Aorta (tissue), 5 donors: Measurements from ENCODE around the gene NT5C. TPM values are rescaled to one million over a fixed set of nuclear protein-coding genes. Genes with fewer than 3 reads are reported as not detected.
A peak's percentile ranks its signal among the peaks of the same experiment; 100 is the strongest.
"Not testable (repeated sequence)": the region's sequence is repeated elsewhere in the genome, so short reads cannot be mapped to it uniquely, and the experiment has no call there.

Experiments
- ATAC-seq: fragments of 200-7000 bp; cut with Tn5 transposase; one replicate; pipeline ENCODE4 v1.9.1; 2022; ENCODE audit warnings: moderate library complexity; ENCODE audit not compliant: low FRiP score
- DNase-seq, 2 donors: peaks; one replicate each; pipeline ENCODE4 v3.0.0-alpha.2; 2020
- H3K27ac ChIP-seq, 2 donors: one replicate each; pipeline ENCODE4 v1.5.1; 2013; ENCODE audit warnings: low read length in 2 of 2, mild to moderate bottlenecking in 2 of 2, moderate library complexity in 2 of 2, control low read depth in 1 of 2, inconsistent platforms in 1 of 2, low read depth in 1 of 2
- H3K27me3 ChIP-seq, 2 donors: one replicate each; pipeline ENCODE4 v1.6.1; 2013; ENCODE audit warnings: control low read depth in 1 of 2, low read length in 1 of 2, mild to moderate bottlenecking in 1 of 2, moderate library complexity in 1 of 2; ENCODE audit not compliant: insufficient read depth in 2 of 2, control insufficient read depth in 1 of 2
- H3K36me3 ChIP-seq, 2 donors: one replicate each; pipeline ENCODE4 v1.6.1; 2013; ENCODE audit warnings: control low read depth in 1 of 2, low read length in 1 of 2, mild to moderate bottlenecking in 1 of 2; ENCODE audit not compliant: insufficient read depth in 2 of 2, control insufficient read depth in 1 of 2
- H3K4me1 ChIP-seq, 2 donors: one replicate each; pipeline ENCODE4 v1.6.1; 2013; ENCODE audit warnings: low read length in 2 of 2, control low read depth in 1 of 2, mild to moderate bottlenecking in 1 of 2, moderate library complexity in 1 of 2; ENCODE audit not compliant: insufficient read depth in 2 of 2, control insufficient read depth in 1 of 2
- H3K4me3 ChIP-seq, 2 donors: one replicate each; pipeline ENCODE4 v1.5.1; 2013; ENCODE audit warnings: low read length in 2 of 2, control low read depth in 1 of 2, mild to moderate bottlenecking in 1 of 2
- H3K9me3 ChIP-seq: one replicate; pipeline ENCODE4 v1.6.1; 2013; ENCODE audit warnings: mild to moderate bottlenecking, low read length; ENCODE audit not compliant: control insufficient read depth
- WGBS, 2 donors: extraction: QIAGEN DNeasy Blood & Tissue Kit; methylation state at CpG; one replicate each; pipeline ENCODE4 v1.1.7; 2013; 5-methylcytosine and 5-hydroxymethylcytosine counted together
- intact Hi-C, 2 donors: fragments of 100-400 bp; cut with DNase I; formaldehyde crosslinking; loops; one replicate each; pipeline versions ENCODE4 v1.14.2 to v1.15.0; 2022
- polyA plus RNA-seq, 2 donors: library from polyadenylated mRNA; stranded (reverse); fragments of 200-250 nt; gene quantifications; one replicate each; pipeline ENCODE4 v1.2.3, GENCODE V29; 2013
- total RNA-seq, 2 donors: library from RNA; stranded (reverse); fragmentation: NEBNext Ultra II Directional; extraction: Animal tissue kit (Norgen Biotek cat#: 25700); gene quantifications; one replicate each; pipeline ENCODE4 v1.2.1, GENCODE V29; 2021
- donor health status: healthy with polysubstance abuse.
- donor health status: Bipolar disorder and iron deficiency.
- donor health status: DM: no; HTN: no; CAD: no.
- donor health status: DM: no; HTN: no; CAD: no.
- donor health status: DM: yes; HTN: yes; CAD: no.

NT5C gene
- total and polyA plus RNA-seq, 4 donors, result 24.7 to 93.0 (median 29.1) TPM

- intact Hi-C loops, result no loop called here
- ATAC-seq (no peak), DNase-seq (no peak)
- 91 to 92% methylated on average over 6 of the region's 6 CpGs for WGBS, 2 donors
- H3K27me3 ChIP-seq, result peaks cover 0 to 2% of the 10 kb centered on the region in 2 donors
- no peak overlapping the region for H3K4me3 ChIP-seq
- no peak overlapping the region for H3K27ac ChIP-seq
- no peaks in the 10 kb centered on the region for H3K9me3 ChIP-seq
- no peaks in the 10 kb centered on the region for H3K4me1 ChIP-seq
- H3K36me3 ChIP-seq, result no peaks in the 10 kb centered on the region
Measured at GRCh38 chr17:75152523-75152921, 21.0 kb upstream of the NT5C start.

DNA sequence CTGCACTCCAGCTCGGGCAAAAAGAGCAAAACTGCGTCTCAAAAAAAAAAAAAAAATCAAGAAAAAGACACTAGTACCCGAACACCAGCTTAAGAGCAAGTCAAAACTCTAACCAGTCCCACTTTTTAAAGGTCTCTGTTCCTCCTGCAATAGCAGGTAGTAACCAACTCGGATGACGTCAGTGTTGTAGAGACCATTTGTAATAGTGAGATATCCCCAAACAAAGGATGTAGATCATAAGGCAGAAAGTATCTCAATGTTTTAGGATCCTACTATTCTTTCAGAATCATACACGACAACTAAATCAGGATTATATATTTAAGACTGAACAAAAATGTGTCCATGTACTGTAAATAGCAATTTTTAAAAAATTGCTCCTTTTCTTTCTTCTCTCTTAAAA lies 20.4 kb upstream of the NT5C start:
- intact Hi-C loops, result no loop called here
- 86 to 90% methylated on average over 6 of the region's 6 CpGs for WGBS, 2 donors

DNA sequence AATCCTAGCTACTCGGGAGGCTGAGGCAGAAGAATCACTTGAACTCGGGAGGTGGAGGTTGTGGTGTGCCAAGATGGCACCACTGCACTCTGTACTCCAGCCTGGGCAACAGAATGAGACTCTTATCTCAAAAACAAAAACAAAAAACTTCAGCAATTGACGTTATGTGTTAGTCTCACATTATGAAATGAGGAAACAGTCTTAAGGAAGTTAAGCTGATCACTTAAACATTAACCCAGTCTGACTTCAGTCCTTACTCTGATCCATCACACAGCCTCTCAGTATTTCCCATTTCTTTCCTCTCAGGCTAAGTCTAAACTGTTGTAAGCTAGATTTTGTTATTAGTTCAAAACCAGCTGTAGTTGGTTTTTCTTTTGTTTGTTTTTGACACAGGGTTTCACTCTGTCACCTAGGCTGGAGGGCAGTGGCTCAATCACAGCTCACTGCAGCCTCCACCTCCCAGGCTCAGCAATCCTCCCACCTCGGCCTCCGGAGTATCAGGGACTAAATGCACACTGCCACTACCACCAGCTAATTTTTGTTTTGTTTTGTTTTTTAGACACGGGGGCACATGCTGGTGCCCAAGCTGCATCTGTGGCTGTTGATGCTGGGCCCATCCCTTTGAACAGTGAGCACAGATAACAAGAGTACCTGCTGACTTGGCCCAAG lies 16.5 kb upstream of the NT5C start:
- peak in 1 of 2 donors; percentile 27 for DNase-seq
- Histone ChIP-seq H3K9me3 (no peaks in the 10 kb centered on the region), H3K4me1 (no peaks in the 10 kb centered on the region), H3K27me3 (no peaks in the 10 kb centered on the region), H3K27ac (no peak overlapping the region), H3K4me3 (no peak overlapping the region), H3K36me3 (no peaks in the 10 kb centered on the region)
- no peak for ATAC-seq
- 63% methylated on average over 6 of the region's 6 CpGs for WGBS, 2 donors
- intact Hi-C loops, result no loop called here

More for the DNA sequence above, 20.4 kb upstream of the NT5C start:
- DNase-seq (no peak), ATAC-seq (no peak)
- Histone ChIP-seq H3K9me3 (no peaks in the 10 kb centered on the region), H3K36me3 (no peaks in the 10 kb centered on the region), H3K4me3 (no peak overlapping the region), H3K27ac (no peak overlapping the region), H3K4me1 (no peaks in the 10 kb centered on the region), H3K27me3 (peaks cover 0 to 2% of the 10 kb centered on the region in 2 donors)

DNA sequence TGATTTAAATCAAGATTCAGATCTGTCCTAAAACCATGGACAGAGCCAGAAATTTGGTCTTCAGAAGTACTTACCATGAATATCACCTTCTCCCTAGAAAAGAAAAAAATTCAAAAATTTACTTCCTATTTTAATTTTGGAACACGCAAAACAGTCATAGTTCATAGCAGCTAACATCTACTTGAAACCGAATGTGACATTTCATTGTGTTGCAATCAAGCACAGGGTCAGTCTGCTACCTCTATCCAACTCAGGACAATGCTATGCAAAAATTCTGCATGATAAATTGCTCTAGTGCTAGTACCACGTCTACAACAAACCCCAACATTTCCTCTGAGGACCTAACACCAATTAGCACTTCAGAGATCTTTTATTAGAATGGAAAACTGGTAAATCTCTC lies 15.1 kb upstream of the NT5C start:
- Histone ChIP-seq H3K36me3 (no peaks in the 10 kb centered on the region), H3K27ac (no peak overlapping the region), H3K9me3 (no peaks in the 10 kb centered on the region), H3K4me1 (no peaks in the 10 kb centered on the region), H3K27me3 (no peaks in the 10 kb centered on the region), H3K4me3 (no peak overlapping the region)
- DNase-seq (no peak), ATAC-seq (no peak)
- WGBS, 2 donors, result 79 to 84% methylated on average over 3 of the region's 3 CpGs
- intact Hi-C loops, result no loop called here

- Histone ChIP-seq H3K27ac (no peak overlapping the region), H3K36me3 (no peaks in the 10 kb centered on the region), H3K4me1 (no peaks in the 10 kb centered on the region), H3K9me3 (no peaks in the 10 kb centered on the region), H3K4me3 (no peak overlapping the region), H3K27me3 (no peaks in the 10 kb centered on the region)
- 90 to 91% methylated on average over 11 of the region's 11 CpGs for WGBS, 2 donors
- peak in 1 of 2 donors; percentile 49 for DNase-seq
- intact Hi-C loops, result no loop called here
- ATAC-seq, result no peak
Measured at GRCh38 chr17:75144816-75145512, 13.4 kb upstream of the NT5C start.

DNA sequence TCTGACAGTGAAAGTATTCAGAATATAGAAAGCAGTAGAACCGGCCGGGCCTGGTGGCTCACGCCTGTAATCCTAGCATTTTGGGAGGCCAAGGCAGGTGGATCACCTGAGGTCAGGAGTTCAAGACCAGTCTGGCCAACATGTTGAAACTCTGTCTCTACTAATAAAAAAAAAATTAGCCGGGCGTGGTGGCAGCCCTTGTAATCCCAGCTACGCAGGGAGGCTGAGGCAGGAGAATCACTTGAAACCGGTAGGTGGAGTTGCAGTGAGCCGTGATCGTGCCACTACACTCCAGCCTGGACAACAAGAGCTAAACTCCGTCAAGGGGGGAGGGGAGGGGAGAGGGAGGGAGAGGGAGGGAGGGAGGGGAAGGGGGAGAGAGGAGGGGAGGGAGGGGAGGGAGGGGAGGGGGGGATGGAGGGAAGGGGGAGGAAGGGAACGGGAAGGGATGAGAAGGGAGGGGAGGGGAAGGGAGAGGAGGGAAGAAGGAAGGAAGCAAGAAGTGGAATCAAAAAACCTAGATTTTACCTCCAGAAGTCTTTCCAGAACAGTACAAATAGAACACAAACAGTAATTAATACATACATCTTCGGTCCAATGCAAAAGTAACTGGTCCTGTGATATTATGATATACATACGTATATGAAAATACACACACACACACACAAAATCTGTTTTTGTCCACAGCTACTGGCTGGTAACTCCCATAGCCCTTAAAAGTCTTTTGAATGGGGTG lies 10.9 kb upstream of the NT5C start:
- DNase-seq, result peak in 1 of 2 donors; percentile 40
- Histone ChIP-seq H3K36me3 (no peaks in the 10 kb centered on the region), H3K9me3 (no peaks in the 10 kb centered on the region), H3K4me3 (no peak overlapping the region), H3K27me3 (no peaks in the 10 kb centered on the region), H3K27ac (no peak overlapping the region), H3K4me1 (no peaks in the 10 kb centered on the region)
- intact Hi-C loops, result no loop called here
- 85 to 88% methylated on average over 12 to 13 of the region's 13 CpGs for WGBS, 2 donors
- ATAC-seq, result no peak

DNA sequence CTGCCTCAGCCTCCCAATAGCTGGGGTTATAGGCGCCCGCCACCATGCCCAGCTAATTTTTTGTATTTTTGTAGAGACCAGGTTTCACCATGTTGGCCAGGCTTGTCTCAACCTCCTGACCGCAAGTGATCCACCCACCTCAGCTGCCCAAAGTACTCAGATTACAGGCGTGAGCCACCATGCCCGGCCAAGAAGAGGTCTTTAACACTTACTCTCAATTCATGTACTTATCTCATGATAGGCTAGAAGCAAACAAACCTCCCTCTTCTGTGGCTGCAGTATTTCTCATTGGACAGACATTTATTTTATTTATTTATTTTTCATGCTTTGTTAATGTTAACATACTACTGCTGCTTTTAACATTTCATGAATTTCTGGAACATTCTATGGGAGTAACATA lies 7.0 kb upstream of the NT5C start:
- DNase-seq, result peak in 1 of 2 donors; percentile 36
- H3K36me3 ChIP-seq, result no peaks in the 10 kb centered on the region
- no peak overlapping the region for H3K4me3 ChIP-seq
- 96% methylated on average over 5 of the region's 5 CpGs for WGBS, 2 donors
- no peaks in the 10 kb centered on the region for H3K4me1 ChIP-seq
- H3K27me3 ChIP-seq, result no peaks in the 10 kb centered on the region
- no peak for ATAC-seq
- intact Hi-C loops, result no loop called here
- H3K9me3 ChIP-seq, result no peaks in the 10 kb centered on the region
- H3K27ac ChIP-seq, result no peak overlapping the region

DNA sequence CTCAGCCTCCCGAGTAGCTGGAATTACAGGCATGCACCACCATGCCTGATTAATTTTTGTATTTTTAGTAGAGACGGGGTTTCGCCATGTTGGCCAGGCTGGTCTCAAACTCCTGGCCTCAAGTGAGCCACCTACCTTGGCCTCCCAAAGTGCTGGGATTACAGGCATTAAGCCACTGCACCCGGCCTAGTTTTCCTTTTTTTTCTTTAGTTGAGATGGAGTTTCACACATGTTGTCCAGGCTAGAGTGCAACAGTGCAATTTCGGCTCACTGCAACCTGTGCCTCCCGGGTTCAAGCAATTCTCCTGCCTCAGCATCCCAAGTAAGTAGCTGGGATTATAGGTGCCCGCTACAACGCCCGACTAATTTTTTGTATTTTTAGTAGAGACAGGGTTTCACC lies 6.2 kb upstream of the NT5C start:
- H3K4me3 ChIP-seq, ATAC-seq, H3K27me3 ChIP-seq, H3K4me1 ChIP-seq, H3K27ac ChIP-seq, H3K9me3 ChIP-seq, intact Hi-C loops, H3K36me3 ChIP-seq: not testable (repeated sequence)
- DNase-seq, result peak in 1 of 2 donors; percentile 30
- 93 to 95% methylated on average over 9 of the region's 9 CpGs for WGBS, 2 donors
